ENCODE data around the gene ZDHHC1. TPM values are rescaled to one million over a fixed set of nuclear protein-coding genes. Genes with fewer than 3 reads are reported as not detected.

The ZDHHC1 gene
- total RNA-seq, 1 donor from 2014 or later = 23.7 TPM

- DNase-seq (ENCODE audit: extremely low read depth, low read depth, low spot score) = no peak
Measured at GRCh38 chr16:67413978-67414911, 2.0 kb downstream of the ZDHHC1 start.

- no peak for DNase-seq (ENCODE audit: extremely low read depth, low read depth, low spot score)
Measured at GRCh38 chr16:67412294-67412693, 4.0 kb downstream of the ZDHHC1 start.

- no peak for DNase-seq (ENCODE audit: extremely low read depth, low read depth, low spot score)
Measured at GRCh38 chr16:67411339-67411738, 4.9 kb downstream of the ZDHHC1 start.

GRCh38 chr16:67409631-67410030 is 6.6 kb downstream of the ZDHHC1 start:
- DNase-seq (ENCODE audit: extremely low read depth, low read depth, low spot score) = no peak

- DNase-seq (ENCODE audit: extremely low read depth, low read depth, low spot score) = no peak
Measured at GRCh38 chr16:67407788-67408452, 8.4 kb downstream of the ZDHHC1 start.

- DNase-seq (ENCODE audit: extremely low read depth, low read depth, low spot score) = no peak
Measured at GRCh38 chr16:67407176-67407787, 9.0 kb downstream of the ZDHHC1 start.

DNA sequence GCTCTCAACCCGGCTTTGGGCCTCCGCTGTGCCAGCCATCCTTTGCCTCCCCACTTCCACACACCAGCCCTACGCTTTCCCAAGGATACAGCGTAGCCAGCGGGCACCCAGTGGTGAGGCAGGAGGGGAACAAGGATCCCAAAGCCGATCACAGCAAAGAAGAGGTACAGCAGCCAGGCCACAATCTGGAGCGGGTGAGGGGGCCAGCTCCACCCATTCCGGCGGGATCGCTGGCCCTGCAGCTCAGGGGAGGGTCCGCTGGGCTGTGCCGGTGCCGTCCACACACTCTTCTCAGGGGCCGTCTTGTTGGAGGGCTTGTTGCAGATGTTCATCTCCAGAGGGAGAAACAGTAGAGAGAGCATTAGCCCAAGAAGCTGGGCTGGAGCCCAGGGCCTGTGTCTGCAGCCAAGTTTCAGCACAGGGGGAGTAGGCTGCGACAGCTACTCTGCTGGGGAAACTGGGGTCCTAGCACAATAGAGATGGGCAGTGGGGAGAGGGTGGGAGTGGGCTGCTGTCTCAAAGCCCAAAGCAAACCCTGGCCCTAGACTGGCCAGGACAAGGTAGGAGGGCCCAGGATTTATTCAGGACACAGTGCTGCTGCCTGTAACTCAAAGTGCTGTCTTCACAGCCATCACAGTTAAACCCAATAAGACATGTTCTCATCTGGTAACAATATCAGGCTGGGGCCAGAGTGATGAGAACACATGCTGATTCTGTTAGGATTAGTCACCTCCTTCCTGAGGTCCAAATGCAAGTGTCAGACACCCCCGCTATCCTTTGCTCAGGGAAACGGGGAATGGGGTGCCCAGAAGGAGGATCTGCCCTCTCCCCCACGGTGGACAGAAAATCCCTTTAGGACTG is 9.9 kb downstream of the ZDHHC1 start:
- no peak for DNase-seq (ENCODE audit: extremely low read depth, low read depth, low spot score)

- DNase-seq (ENCODE audit: extremely low read depth, low read depth, low spot score) = no peak
Measured at GRCh38 chr16:67405336-67405735, 10.9 kb downstream of the ZDHHC1 start.

GRCh38 chr16:67404740-67405226 is 11.5 kb downstream of the ZDHHC1 start:
- no peak for DNase-seq (ENCODE audit: extremely low read depth, low read depth, low spot score)

GRCh38 chr16:67403976-67404555 is 12.2 kb downstream of the ZDHHC1 start:
- no peak for DNase-seq (ENCODE audit: extremely low read depth, low read depth, low spot score)

DNA sequence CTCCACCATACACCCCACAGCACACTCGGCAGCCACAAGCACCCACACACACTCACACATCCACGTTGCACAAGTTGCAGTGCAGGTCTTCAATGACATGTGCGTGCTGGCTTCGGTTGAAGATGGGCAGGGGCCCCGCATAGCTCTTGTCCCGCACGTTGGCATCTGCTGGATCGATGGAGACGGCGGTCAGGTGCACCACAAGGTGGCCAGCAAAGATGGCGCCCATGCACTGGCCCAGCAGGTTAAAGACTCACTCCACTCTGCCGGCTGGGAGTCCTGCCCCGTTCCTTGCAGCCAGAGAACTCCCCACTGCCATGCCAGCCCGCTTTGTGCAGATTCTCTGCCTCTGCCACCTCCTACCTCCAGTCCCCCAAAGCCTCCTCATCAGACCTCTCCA is 15.4 kb downstream of the ZDHHC1 start:
- no peak for DNase-seq (ENCODE audit: extremely low read depth, low read depth, low spot score)

GRCh38 chr16:67399749-67400704 is 16.2 kb downstream of the ZDHHC1 start:
- no peak for DNase-seq (ENCODE audit: extremely low read depth, low read depth, low spot score)

- DNase-seq (ENCODE audit: extremely low read depth, low read depth, low spot score) = no peak
Measured at GRCh38 chr16:67399218-67399733, 17.0 kb downstream of the ZDHHC1 start.

- DNase-seq (ENCODE audit: extremely low read depth, low read depth, low spot score) = no peak
Measured at GRCh38 chr16:67398546-67399217, 17.6 kb downstream of the ZDHHC1 start.

DNA sequence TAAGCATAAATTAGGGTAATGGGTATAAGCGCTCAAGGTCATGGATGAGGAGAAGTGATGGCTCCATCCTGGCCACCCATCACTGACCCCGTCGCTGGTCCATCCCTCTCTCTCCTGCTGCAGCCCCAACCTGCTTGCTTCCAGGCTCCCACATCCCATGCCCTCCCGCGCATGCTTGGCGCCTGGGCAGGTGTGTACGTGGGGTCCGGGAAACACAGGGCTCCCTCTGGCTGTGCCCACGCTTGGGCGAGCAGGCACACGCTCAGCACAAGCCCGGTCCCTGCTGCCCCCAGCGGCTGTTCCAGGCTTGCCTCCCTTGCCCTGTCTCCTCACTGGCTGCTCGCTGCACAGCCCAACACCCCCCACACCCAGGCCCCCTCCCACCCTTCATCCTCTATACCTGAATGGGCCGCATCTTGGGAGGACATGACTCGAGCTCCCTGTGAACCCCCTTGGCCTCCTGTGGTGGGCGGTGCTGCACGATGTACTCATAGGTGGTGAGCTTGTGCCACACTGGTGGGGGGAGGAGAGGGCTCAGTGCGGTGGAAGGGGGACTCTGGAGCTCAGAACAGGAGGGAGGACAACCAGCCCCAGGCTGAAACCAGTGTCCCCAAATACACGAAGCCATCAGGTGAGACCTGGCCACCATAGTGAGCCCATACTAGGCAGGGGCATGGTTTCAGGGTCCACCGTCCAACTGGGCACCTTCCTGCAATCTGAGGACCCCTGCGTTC is 18.3 kb downstream of the ZDHHC1 start:
- DNase-seq (ENCODE audit: extremely low read depth, low read depth, low spot score) = no peak

GRCh38 chr16:67397036-67397801 is 19.1 kb downstream of the ZDHHC1 start:
- no peak for DNase-seq (ENCODE audit: extremely low read depth, low read depth, low spot score)
